HG03097 (cell line): ENCODE results near the gene ME3.
"Not testable (repeated sequence)": the region's sequence is repeated elsewhere in the genome, so short reads cannot be mapped to it uniquely, and the experiment has no call there.

Experiments used
- ATAC-seq: cut with Tn5 transposase; IDR thresholded peaks from one replicate; pipeline ENCODE4 v1.9.1; 2021; ENCODE audit not compliant: unreplicated experiment, low FRiP score

Gene ME3

DNA sequence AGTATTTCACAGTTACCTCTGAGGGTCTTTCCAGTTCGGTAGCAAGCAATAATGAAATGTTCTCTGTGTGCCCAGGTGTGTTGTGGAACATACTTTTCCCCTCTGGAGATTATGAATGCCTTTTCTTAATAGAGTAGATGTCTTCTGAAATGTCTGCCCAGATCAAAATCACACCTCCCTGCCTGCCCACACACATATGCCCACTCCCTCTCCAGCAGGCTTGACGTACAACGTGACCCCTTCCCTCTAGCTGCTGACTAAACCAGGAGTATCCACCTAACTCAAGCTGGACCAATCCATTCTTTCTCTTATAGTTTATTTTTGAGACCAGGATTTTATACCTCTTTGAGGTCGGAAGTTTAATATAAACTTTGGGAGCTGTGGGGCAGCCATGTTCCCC, 48.7 kb downstream of the ME3 start:
- ATAC-seq, result no peak

- ATAC-seq, result no peak
These were observed 49.3 kb downstream of the ME3 start for GRCh38 chr11:86623041-86623621.

GRCh38 chr11:86621854-86622253, 50.6 kb downstream of the ME3 start:
- ATAC-seq, result no peak

DNA sequence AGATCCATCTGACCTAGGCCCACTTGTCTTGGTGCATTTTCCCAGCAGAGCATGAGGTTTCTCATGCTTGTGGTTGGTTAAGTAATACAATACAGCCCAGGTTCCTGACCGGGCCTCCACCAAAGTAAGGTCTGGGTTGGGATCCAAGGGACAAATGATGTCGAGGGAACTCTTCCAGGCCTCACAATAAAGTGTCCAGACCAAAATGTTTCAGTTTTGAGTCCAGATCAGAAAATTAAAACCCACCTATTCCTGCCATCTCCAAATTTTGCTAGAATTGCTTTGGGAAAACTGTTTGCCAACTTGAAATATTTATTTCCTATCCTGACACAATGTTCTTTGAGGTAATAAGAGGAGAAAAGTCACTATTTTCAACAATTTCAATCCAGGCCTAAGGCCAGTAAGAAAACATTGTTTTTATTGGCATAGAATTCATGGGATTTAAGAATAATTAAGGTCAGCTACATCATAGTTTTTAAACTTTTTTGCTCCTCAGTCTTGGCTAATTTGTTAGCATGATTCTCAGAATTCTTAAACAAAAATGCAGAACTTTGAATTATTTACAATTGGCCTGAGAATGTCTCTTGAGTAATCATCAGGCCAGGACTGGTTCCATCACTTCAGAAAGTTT, 51.4 kb downstream of the ME3 start:
- no peak for ATAC-seq

DNA sequence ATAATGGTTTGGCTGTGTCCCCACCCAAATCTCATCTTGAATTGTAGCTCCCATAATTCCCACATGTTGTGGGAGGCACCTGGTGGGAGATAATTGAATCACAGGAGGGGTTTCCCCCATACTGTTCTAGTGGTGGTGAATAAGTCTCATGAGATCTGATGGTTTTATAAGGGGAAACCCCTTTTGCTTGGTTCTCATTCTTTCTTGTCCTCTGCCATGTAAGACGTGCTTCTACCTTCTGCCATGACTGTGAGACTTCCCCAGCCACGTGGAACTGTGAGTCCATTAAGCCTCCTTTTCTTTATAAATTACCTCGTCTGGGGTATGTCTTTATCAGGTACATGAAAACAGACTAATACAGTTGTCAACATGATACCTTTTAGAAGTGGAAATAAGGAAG, 53.0 kb downstream of the ME3 start:
- not testable (repeated sequence) for ATAC-seq

- ATAC-seq, result no peak
These were observed 54.9 kb downstream of the ME3 start for GRCh38 chr11:86617502-86617901.

- ATAC-seq, result no peak
These were observed 56.9 kb downstream of the ME3 start for GRCh38 chr11:86615487-86615886.

- ATAC-seq, result no peak
These were observed 61.7 kb downstream of the ME3 start for GRCh38 chr11:86610559-86611341.

- peak; percentile 86 for ATAC-seq
These were observed 64.1 kb downstream of the ME3 start for GRCh38 chr11:86608251-86608799.

DNA sequence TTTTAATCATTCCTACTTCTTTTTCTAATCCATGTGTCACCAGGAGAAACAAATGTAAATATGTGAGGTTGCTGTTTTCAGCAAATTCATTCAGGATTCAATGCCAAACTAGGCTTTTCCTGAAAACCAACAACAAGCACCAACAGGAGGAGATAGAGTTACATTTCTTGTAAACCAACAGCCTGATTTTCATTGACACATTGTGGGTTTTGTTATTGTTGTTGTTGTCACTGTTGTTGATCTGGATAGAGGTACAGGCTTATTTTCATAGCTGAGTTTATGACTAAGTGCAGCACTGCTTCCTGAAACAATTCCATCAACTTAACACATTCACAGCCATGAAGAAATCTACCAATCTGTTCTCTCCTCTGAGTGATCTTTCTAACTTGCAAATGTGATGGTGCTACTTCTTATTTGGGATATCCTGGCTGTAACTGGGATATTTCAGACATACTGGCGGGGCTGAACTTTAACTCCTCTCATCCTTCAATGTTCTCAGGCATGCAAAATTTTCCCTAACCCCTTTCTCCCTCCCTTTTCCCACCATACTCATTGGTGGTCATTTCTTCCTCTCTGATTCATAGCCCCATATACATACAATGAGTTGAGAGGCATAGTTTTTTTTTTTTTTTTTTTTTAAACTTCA, 65.5 kb downstream of the ME3 start:
- ATAC-seq, result no peak

GRCh38 chr11:86606270-86606835, 66.1 kb downstream of the ME3 start:
- ATAC-seq, result no peak

GRCh38 chr11:86596861-86597586, 75.4 kb downstream of the ME3 start:
- ATAC-seq, result no peak

- ATAC-seq, result no peak
These were observed 76.5 kb downstream of the ME3 start for GRCh38 chr11:86595955-86596354.

GRCh38 chr11:86595451-86595850, 77.0 kb downstream of the ME3 start:
- no peak for ATAC-seq

DNA sequence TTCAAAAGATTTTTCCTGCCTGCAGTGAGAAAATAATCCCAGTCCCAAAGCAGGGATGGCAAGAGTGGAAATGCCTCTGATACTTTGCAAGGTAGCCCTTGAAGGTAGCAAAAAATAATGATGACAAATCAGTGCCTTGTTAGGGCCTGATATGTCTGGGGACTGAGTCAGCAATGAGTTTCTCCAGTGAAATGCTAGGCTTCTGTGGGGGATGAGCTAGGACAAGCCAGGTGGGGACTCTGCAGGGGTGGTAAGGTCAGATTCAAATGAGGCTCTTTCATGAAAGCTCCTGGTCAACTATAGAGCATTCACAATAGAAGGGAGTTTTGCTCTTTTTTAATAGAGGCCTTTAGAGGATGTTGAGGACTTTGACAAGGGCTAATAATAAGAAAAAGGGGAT, 77.7 kb downstream of the ME3 start:
- no peak for ATAC-seq

- ATAC-seq, result no peak
These were observed 78.6 kb downstream of the ME3 start for GRCh38 chr11:86593833-86594232.

DNA sequence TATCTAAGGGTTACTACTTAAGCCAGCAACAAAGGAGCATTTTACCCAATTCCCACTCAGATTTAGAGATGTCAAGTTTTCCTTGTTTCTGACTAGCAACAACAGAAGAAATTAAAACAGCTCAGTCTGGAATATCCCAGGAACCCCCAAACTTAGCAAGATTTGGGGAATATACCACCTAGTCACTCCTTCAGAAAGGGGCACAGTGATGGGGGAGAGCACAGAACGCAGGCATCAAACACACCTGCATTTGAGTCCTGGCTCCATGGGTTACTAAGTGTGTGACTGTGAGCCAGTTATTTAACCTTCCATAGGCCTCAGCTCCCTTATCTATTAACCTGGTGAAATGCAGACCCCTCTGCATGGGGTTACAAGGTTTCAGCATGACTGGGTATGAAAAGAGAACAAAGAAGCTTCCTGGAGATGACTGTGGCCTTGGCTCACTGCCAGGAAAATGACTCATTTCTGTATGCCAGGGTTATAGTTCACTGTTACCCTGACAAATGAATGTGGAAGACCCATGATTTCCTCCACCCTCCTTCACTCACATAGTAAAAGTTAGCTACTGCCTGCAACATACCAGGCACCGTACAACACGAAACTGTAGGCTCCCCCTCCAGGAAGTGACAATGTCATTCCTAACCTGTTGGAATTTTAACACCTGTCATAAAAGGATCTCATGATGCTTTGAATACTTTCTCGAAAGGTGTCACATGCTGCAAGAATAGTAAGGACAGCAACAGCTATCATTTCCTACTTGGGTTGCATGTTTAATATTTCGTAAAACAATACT, 79.6 kb downstream of the ME3 start:
- peak; percentile 96 for ATAC-seq

- ATAC-seq, result no peak
These were observed 80.3 kb downstream of the ME3 start for GRCh38 chr11:86592047-86592591.

DNA sequence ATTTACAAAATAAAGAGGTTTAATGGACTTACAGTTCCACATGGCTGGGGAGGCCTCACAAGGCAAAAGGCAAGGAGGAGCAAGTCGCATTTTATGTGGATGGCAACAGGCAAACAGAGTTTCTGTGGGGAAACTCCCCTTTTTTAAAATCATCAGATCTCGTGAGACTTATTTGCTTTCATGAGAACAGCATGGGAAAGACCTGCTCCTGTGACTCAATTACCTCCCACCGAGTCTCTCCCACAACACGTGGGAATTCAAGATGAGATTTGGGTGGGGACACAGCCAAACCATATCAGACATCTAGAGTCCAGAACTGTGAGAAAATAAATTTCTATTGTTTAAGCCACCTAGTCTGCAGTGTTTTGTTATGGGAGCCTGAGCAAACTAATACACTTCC, 80.8 kb downstream of the ME3 start:
- ATAC-seq, result no peak
